WTC11 (cell line): ENCODE data around the gene RGL1. TPM values are rescaled to one million over a fixed set of nuclear protein-coding genes. Genes with fewer than 3 reads are reported as not detected.

Experiments used
- ATAC-seq: fragments of 200-7000 bp; cut with Tn5 transposase; 2 replicates; pipeline ENCODE4 v1.10.0; 2021; ENCODE audit warnings: mild to moderate bottlenecking, moderate library complexity
- CTCF ChIA-PET: fragments of 300-600 bp; sonication (Branson Sonifier 250); formaldehyde crosslinking; loops from one replicate; lab custom pipeline; 2021; ENCODE audit warnings: antibody characterized with exemption; lab: Charles Lee
- POLR2A ChIA-PET: fragments of 350-600 bp; sonication (Branson Sonifier 250); formaldehyde crosslinking; loops from one replicate; lab custom pipeline; 2021; ENCODE audit warnings: antibody characterized with exemption; lab: Charles Lee
- DNase-seq: peaks from one replicate; pipeline ENCODE4 v3.0.0; 2021; ENCODE audit warnings: low spot score
- H3K27ac Mint-ChIP-seq: 2 replicates; pipeline ENCODE4 v1.8.0; 2021; ENCODE audit warnings: mixed read lengths
- H3K27me3 Mint-ChIP-seq: 2 replicates; pipeline ENCODE4 v1.8.0; 2021; ENCODE audit warnings: low read depth, mild to moderate bottlenecking, moderate library complexity, mixed read lengths
- H3K36me3 Mint-ChIP-seq: 2 replicates; pipeline ENCODE4 v1.8.0; 2021; ENCODE audit warnings: mixed read lengths
- H3K4me1 Mint-ChIP-seq: 2 replicates; pipeline ENCODE4 v1.8.0; 2022; ENCODE audit warnings: mixed read lengths
- H3K4me3 Mint-ChIP-seq: 2 replicates; pipeline ENCODE4 v1.8.0; 2021; ENCODE audit warnings: mild to moderate bottlenecking, moderate library complexity, mixed read lengths
- H3K9me3 Mint-ChIP-seq: 2 replicates; pipeline ENCODE4 v1.8.0; 2021; ENCODE audit warnings: mixed read lengths
- ATF1 ChIP-seq: sonication (generic); formaldehyde crosslinking; IDR thresholded peaks from 2 replicates; pipeline ENCODE4 v1.8.1; 2023; ENCODE audit warnings: mild to moderate bottlenecking, moderate library complexity, missing genetic modification reagents
- ETV6 ChIP-seq: sonication (generic); formaldehyde crosslinking; IDR thresholded peaks from 2 replicates; pipeline ENCODE4 v1.8.1; 2022; ENCODE audit warnings: mild to moderate bottlenecking, missing genetic modification reagents
- GRHL2 ChIP-seq: fragments of 250-450 bp; sonication (Bioruptor Pico); IDR thresholded peaks from 2 replicates; pipeline ENCODE4 v1.8.0; 2022; ENCODE audit warnings: mild to moderate bottlenecking, moderate library complexity; ENCODE audit not compliant: insufficient replicate concordance, severe bottlenecking
- HMGA2 ChIP-seq: fragments of 250-450 bp; sonication (Bioruptor Pico); IDR thresholded peaks from 2 replicates; pipeline ENCODE4 v1.4.0; 2021; ENCODE audit warnings: mild to moderate bottlenecking, moderate library complexity
- JUN ChIP-seq: sonication (generic); formaldehyde crosslinking; IDR thresholded peaks from 2 replicates; pipeline ENCODE4 v1.8.0; 2023; ENCODE audit warnings: mild to moderate bottlenecking, missing genetic modification reagents
- NR1H2 ChIP-seq: sonication (generic); formaldehyde crosslinking; IDR thresholded peaks from 2 replicates; pipeline ENCODE4 v1.9.0; 2021; ENCODE audit warnings: mild to moderate bottlenecking, moderate library complexity, missing genetic modification reagents
- NR2C2 ChIP-seq: sonication (generic); formaldehyde crosslinking; IDR thresholded peaks from 2 replicates; pipeline ENCODE4 v1.8.0; 2022; ENCODE audit warnings: mild to moderate bottlenecking, missing genetic modification reagents
- TEAD1 ChIP-seq: sonication (generic); formaldehyde crosslinking; IDR thresholded peaks from 2 replicates; pipeline ENCODE4 v1.8.0; 2022; ENCODE audit warnings: mild to moderate bottlenecking, missing genetic modification reagents
- TP53 ChIP-seq: sonication (generic); formaldehyde crosslinking; IDR thresholded peaks from 2 replicates; pipeline ENCODE4 v1.8.1; 2023; ENCODE audit warnings: mild to moderate bottlenecking, missing genetic modification reagents
- ZBTB21 ChIP-seq: sonication (generic); formaldehyde crosslinking; IDR thresholded peaks from 2 replicates; pipeline ENCODE4 v1.8.1; 2023; ENCODE audit warnings: mild to moderate bottlenecking, missing genetic modification reagents, borderline replicate concordance
- ZNF396 ChIP-seq: fragments of 250-450 bp; sonication (Bioruptor Pico); IDR thresholded peaks from 2 replicates; pipeline ENCODE4 v1.8.0; 2021; ENCODE audit warnings: mild to moderate bottlenecking, moderate library complexity, borderline replicate concordance
- ZNF416 ChIP-seq: fragments of 250-450 bp; sonication (Bioruptor Pico); IDR thresholded peaks from 2 replicates; pipeline ENCODE4 v1.9.0; 2021; ENCODE audit warnings: mild to moderate bottlenecking, inconsistent platforms
- ZNF423 ChIP-seq: fragments of 250-450 bp; sonication (Bioruptor Pico); IDR thresholded peaks from 2 replicates; pipeline ENCODE4 v2.1.2; 2022; ENCODE audit warnings: mild to moderate bottlenecking, moderate library complexity
- ZNF671 ChIP-seq: fragments of 250-450 bp; sonication (Bioruptor Pico); IDR thresholded peaks from 2 replicates; pipeline ENCODE4 v1.8.0; 2021; ENCODE audit warnings: mild to moderate bottlenecking
- total RNA-seq: library from RNA; stranded (reverse); gene quantifications from 3 replicates; pipeline ENCODE4 v1.2.3, GENCODE V29; 2021
- TF ChIP-seq, protein P1 (sequence below): sonication (generic); formaldehyde crosslinking; IDR thresholded peaks from 2 replicates; pipeline ENCODE4 v1.8.0; 2022; ENCODE audit warnings: mild to moderate bottlenecking, missing genetic modification reagents
- TF ChIP-seq, protein P2 (sequence below): sonication (generic); formaldehyde crosslinking; conservative IDR thresholded peaks from 2 replicates; pipeline ENCODE4 v1.8.1; 2023; ENCODE audit warnings: mild to moderate bottlenecking, low read depth, missing genetic modification reagents, moderate library complexity
- TF ChIP-seq, protein P3 (sequence below): sonication (generic); formaldehyde crosslinking; IDR thresholded peaks from 2 replicates; pipeline ENCODE4 v1.8.1; 2023; ENCODE audit warnings: mild to moderate bottlenecking, moderate library complexity, missing genetic modification reagents
- TF ChIP-seq, protein P4 (sequence below): fragments of 250-450 bp; sonication (Bioruptor Pico); IDR thresholded peaks from 2 replicates; pipeline ENCODE4 v1.9.0; 2021; ENCODE audit warnings: moderate library complexity, mild to moderate bottlenecking, inconsistent platforms, borderline replicate concordance
- TF ChIP-seq, protein P5 (sequence below): sonication (generic); formaldehyde crosslinking; IDR thresholded peaks from 2 replicates; pipeline ENCODE4 v1.8.1; 2023; ENCODE audit warnings: mild to moderate bottlenecking, missing genetic modification reagents
- TF ChIP-seq, protein P6 (sequence below): sonication (generic); formaldehyde crosslinking; IDR thresholded peaks from 2 replicates; pipeline ENCODE4 v1.8.1; 2023; ENCODE audit warnings: mild to moderate bottlenecking, missing genetic modification reagents, moderate library complexity

Gene RGL1
- total RNA-seq, 1 experiment from 2014 or later = 1.5 TPM

DNA sequence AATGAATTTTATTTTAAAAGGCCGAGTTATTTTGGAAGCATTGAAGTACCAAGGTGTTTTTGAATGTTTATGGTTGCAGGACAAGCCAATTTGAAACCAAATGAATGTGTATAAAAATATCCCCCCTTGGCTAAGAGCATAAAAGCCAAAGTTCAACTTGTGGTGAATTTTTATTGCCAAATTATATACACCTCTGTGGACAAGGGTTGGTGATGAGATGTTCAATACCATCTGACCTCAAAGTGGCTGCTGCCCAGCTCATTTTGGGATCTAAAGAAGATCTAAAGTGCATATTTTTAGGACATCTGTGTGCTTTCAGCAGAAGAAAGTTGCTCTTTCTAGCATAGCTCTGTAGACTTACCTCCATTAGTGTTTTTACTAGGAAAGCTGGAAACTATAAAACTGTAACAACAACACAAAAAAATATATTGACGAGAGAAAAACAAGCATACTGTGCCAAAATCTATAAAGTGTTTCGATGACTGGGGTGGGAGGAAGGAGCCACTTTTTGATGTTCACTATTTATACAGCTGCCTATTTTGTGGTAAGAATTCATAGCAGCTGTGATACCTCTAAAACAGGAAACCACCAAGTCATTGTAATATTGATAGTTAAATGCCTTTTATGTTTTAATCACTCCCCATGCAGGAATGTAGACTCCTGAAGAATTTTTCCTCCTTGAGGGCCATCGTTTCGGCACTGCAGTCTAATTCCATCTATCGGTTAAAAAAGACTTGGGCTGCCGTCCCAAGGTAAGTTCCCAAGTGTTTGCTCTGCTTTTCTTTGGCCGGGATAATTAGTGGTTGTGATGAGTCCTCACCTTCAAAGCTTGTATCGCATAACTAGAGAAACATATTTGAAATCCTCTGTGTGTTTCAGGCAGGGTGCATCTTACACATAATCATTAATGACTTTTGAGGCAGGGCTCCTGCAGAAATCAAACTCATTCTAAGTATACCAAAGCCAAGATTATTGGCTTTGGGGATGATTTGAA lies 83.2 kb downstream of the RGL1 start:
- ATAC-seq (no peak), DNase-seq (no peak)
- Mint-ChIP-seq H3K4me1 (peaks cover 18% of the 10 kb centered on the region), H3K27me3 (no peaks in the 10 kb centered on the region), H3K27ac (no peak overlapping the region), H3K4me3 (no peak overlapping the region), H3K9me3 (no peaks in the 10 kb centered on the region), H3K36me3 (no peaks in the 10 kb centered on the region)
- TF ChIP-seq, protein P1, sequence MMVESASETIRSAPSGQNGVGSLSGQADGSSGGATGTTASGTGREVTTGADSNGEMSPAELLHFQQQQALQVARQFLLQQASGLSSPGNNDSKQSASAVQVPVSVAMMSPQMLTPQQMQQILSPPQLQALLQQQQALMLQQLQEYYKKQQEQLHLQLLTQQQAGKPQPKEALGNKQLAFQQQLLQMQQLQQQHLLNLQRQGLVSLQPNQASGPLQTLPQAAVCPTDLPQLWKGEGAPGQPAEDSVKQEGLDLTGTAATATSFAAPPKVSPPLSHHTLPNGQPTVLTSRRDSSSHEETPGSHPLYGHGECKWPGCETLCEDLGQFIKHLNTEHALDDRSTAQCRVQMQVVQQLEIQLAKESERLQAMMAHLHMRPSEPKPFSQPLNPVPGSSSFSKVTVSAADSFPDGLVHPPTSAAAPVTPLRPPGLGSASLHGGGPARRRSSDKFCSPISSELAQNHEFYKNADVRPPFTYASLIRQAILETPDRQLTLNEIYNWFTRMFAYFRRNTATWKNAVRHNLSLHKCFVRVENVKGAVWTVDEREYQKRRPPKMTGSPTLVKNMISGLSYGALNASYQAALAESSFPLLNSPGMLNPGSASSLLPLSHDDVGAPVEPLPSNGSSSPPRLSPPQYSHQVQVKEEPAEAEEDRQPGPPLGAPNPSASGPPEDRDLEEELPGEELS (CRISPR knock-in tag) = no peak
- TF ChIP-seq JUN (CRISPR knock-in tag) (no peak), TP53 (CRISPR knock-in tag) (no peak), ATF1 (no peak), ZBTB21 (CRISPR knock-in tag) (no peak), HMGA2 (no peak), ZNF416 (CRISPR knock-in tag) (no peak), NR2C2 (CRISPR knock-in tag) (no peak), ZNF423 (no peak), ZNF671 (CRISPR knock-in tag) (no peak), ZNF396 (CRISPR knock-in tag) (no peak), ETV6 (no peak), NR1H2 (CRISPR knock-in tag) (no peak), TEAD1 (CRISPR knock-in tag) (no peak), GRHL2 (no peak)
- TF ChIP-seq, protein P2, sequence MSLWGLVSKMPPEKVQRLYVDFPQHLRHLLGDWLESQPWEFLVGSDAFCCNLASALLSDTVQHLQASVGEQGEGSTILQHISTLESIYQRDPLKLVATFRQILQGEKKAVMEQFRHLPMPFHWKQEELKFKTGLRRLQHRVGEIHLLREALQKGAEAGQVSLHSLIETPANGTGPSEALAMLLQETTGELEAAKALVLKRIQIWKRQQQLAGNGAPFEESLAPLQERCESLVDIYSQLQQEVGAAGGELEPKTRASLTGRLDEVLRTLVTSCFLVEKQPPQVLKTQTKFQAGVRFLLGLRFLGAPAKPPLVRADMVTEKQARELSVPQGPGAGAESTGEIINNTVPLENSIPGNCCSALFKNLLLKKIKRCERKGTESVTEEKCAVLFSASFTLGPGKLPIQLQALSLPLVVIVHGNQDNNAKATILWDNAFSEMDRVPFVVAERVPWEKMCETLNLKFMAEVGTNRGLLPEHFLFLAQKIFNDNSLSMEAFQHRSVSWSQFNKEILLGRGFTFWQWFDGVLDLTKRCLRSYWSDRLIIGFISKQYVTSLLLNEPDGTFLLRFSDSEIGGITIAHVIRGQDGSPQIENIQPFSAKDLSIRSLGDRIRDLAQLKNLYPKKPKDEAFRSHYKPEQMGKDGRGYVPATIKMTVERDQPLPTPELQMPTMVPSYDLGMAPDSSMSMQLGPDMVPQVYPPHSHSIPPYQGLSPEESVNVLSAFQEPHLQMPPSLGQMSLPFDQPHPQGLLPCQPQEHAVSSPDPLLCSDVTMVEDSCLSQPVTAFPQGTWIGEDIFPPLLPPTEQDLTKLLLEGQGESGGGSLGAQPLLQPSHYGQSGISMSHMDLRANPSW (CRISPR knock-in tag) = no peak
- TF ChIP-seq, protein P3, sequence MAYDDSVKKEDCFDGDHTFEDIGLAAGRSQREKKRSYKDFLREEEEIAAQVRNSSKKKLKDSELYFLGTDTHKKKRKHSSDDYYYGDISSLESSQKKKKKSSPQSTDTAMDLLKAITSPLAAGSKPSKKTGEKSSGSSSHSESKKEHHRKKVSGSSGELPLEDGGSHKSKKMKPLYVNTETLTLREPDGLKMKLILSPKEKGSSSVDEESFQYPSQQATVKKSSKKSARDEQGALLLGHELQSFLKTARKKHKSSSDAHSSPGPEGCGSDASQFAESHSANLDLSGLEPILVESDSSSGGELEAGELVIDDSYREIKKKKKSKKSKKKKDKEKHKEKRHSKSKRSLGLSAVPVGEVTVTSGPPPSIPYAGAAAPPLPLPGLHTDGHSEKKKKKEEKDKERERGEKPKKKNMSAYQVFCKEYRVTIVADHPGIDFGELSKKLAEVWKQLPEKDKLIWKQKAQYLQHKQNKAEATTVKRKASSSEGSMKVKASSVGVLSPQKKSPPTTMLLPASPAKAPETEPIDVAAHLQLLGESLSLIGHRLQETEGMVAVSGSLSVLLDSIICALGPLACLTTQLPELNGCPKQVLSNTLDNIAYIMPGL (CRISPR knock-in tag) = no peak
- TF ChIP-seq, protein P4, sequence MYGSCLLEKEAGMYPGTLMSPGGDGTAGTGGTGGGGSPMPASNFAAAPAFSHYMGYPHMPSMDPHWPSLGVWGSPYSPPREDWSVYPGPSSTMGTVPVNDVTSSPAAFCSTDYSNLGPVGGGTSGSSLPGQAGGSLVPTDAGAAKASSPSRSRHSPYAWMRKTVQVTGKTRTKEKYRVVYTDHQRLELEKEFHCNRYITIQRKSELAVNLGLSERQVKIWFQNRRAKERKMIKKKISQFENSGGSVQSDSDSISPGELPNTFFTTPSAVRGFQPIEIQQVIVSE (CRISPR knock-in tag) = no peak
- TF ChIP-seq, protein P5, sequence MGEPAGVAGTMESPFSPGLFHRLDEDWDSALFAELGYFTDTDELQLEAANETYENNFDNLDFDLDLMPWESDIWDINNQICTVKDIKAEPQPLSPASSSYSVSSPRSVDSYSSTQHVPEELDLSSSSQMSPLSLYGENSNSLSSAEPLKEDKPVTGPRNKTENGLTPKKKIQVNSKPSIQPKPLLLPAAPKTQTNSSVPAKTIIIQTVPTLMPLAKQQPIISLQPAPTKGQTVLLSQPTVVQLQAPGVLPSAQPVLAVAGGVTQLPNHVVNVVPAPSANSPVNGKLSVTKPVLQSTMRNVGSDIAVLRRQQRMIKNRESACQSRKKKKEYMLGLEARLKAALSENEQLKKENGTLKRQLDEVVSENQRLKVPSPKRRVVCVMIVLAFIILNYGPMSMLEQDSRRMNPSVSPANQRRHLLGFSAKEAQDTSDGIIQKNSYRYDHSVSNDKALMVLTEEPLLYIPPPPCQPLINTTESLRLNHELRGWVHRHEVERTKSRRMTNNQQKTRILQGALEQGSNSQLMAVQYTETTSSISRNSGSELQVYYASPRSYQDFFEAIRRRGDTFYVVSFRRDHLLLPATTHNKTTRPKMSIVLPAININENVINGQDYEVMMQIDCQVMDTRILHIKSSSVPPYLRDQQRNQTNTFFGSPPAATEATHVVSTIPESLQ (CRISPR knock-in tag) = no peak
- TF ChIP-seq, protein P6, sequence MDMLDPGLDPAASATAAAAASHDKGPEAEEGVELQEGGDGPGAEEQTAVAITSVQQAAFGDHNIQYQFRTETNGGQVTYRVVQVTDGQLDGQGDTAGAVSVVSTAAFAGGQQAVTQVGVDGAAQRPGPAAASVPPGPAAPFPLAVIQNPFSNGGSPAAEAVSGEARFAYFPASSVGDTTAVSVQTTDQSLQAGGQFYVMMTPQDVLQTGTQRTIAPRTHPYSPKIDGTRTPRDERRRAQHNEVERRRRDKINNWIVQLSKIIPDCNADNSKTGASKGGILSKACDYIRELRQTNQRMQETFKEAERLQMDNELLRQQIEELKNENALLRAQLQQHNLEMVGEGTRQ (CRISPR knock-in tag) = no peak
- ChIA-PET CTCF (interaction anchor here (1.1 to 1.8 kb wide), 2 partner anchors 28 to 203 kb away, joined by 3 to 10 read pairs; no protein-coding TSS in a partner anchor), POLR2A (no interaction called here)
